ENCODE measurements around the gene YTHDC2.

YTHDC2 gene

GRCh38 chr5:113519412-113519811 is 5.9 kb downstream of the YTHDC2 start:
- in situ Hi-C loops (cut with HindIII; ENCODE audit: low sequenced_read_pairs), result loop anchor here (5.0 kb wide), 1 partner anchor 182 kb away; no protein-coding TSS in a partner anchor

GRCh38 chr5:113520429-113520828 is 6.9 kb downstream of the YTHDC2 start:
- in situ Hi-C loops (cut with HindIII; ENCODE audit: low sequenced_read_pairs), result no loop called here

- in situ Hi-C loops (cut with HindIII; ENCODE audit: low sequenced_read_pairs), result no loop called here
Measured at GRCh38 chr5:113520899-113521298, 7.4 kb downstream of the YTHDC2 start.

- in situ Hi-C loops (cut with HindIII; ENCODE audit: low sequenced_read_pairs), result no loop called here
Measured at GRCh38 chr5:113523168-113523567, 9.7 kb downstream of the YTHDC2 start.

GRCh38 chr5:113524927-113525326 is 11.4 kb downstream of the YTHDC2 start:
- in situ Hi-C loops (cut with HindIII; ENCODE audit: low sequenced_read_pairs), result no loop called here

GRCh38 chr5:113526421-113526820 is 12.9 kb downstream of the YTHDC2 start:
- in situ Hi-C loops (cut with HindIII; ENCODE audit: low sequenced_read_pairs), result no loop called here

- in situ Hi-C loops (cut with HindIII; ENCODE audit: low sequenced_read_pairs), result no loop called here
Measured at GRCh38 chr5:113527746-113528145, 14.3 kb downstream of the YTHDC2 start.

- in situ Hi-C loops (cut with HindIII; ENCODE audit: low sequenced_read_pairs), result no loop called here
Measured at GRCh38 chr5:113531481-113532159, 18.1 kb downstream of the YTHDC2 start.

GRCh38 chr5:113538313-113538712 is 24.8 kb downstream of the YTHDC2 start:
- in situ Hi-C loops (cut with HindIII; ENCODE audit: low sequenced_read_pairs), result no loop called here

- in situ Hi-C loops (cut with HindIII; ENCODE audit: low sequenced_read_pairs), result no loop called here
Measured at GRCh38 chr5:113546703-113547183, 33.2 kb downstream of the YTHDC2 start.

GRCh38 chr5:113548396-113548795 is 34.9 kb downstream of the YTHDC2 start:
- in situ Hi-C loops (cut with HindIII; ENCODE audit: low sequenced_read_pairs), result no loop called here

GRCh38 chr5:113552137-113552536 is 38.6 kb downstream of the YTHDC2 start:
- in situ Hi-C loops (cut with HindIII; ENCODE audit: low sequenced_read_pairs), result no loop called here

- in situ Hi-C loops (cut with HindIII; ENCODE audit: low sequenced_read_pairs), result no loop called here
Measured at GRCh38 chr5:113552620-113553019, 39.1 kb downstream of the YTHDC2 start.

- in situ Hi-C loops (cut with HindIII; ENCODE audit: low sequenced_read_pairs), result no loop called here
Measured at GRCh38 chr5:113562828-113563400, 49.4 kb downstream of the YTHDC2 start.

GRCh38 chr5:113569396-113569795 is 55.9 kb downstream of the YTHDC2 start:
- in situ Hi-C loops (cut with HindIII; ENCODE audit: low sequenced_read_pairs), result no loop called here

GRCh38 chr5:113572716-113573115 is 59.2 kb downstream of the YTHDC2 start:
- in situ Hi-C loops (cut with HindIII; ENCODE audit: low sequenced_read_pairs), result no loop called here

- in situ Hi-C loops (cut with HindIII; ENCODE audit: low sequenced_read_pairs), result no loop called here
Measured at GRCh38 chr5:113574417-113574816, 60.9 kb downstream of the YTHDC2 start.

GRCh38 chr5:113575074-113575473 is 61.6 kb downstream of the YTHDC2 start:
- in situ Hi-C loops (cut with HindIII; ENCODE audit: low sequenced_read_pairs), result no loop called here

GRCh38 chr5:113578091-113578490 is 64.6 kb downstream of the YTHDC2 start:
- in situ Hi-C loops (cut with HindIII; ENCODE audit: low sequenced_read_pairs), result no loop called here

GRCh38 chr5:113581388-113581787 is 67.9 kb downstream of the YTHDC2 start:
- in situ Hi-C loops (cut with HindIII; ENCODE audit: low sequenced_read_pairs), result no loop called here

GRCh38 chr5:113598150-113598549 is 84.7 kb downstream of the YTHDC2 start:
- in situ Hi-C loops (cut with HindIII; ENCODE audit: low sequenced_read_pairs), result no loop called here

GRCh38 chr5:113598926-113599325 is 85.4 kb downstream of the YTHDC2 start:
- in situ Hi-C loops (cut with HindIII; ENCODE audit: low sequenced_read_pairs), result no loop called here
